DOHH2 (cell line): Measurements from ENCODE around the gene PKD2L2.
"Not testable (repeated sequence)": the region's sequence is repeated elsewhere in the genome, so short reads cannot be mapped to it uniquely, and the experiment has no call there.

ENCODE experiments used
- H3F3A ChIP-seq: fragments of 200-600 bp; sonication (generic), shearing (Covaris generic); 2 replicates; pipeline ENCODE4 v1.6.0; 2016; ENCODE audit warnings: antibody characterized with exemption, mild to moderate bottlenecking; ENCODE audit not compliant: control insufficient read depth, insufficient read depth
- H3K27ac ChIP-seq: fragments of 200-600 bp; sonication (generic); 2 replicates; pipeline ENCODE4 v1.5.1; 2014; ENCODE audit warnings: low read depth, mild to moderate bottlenecking, low read length, moderate library complexity
- H3K27me3 ChIP-seq: fragments of 200-600 bp; sonication (generic); 2 replicates; pipeline ENCODE4 v1.6.1; 2014; ENCODE audit warnings: mild to moderate bottlenecking, low read length, mixed read lengths; ENCODE audit not compliant: control insufficient read depth
- H3K36me3 ChIP-seq: fragments of 200-600 bp; sonication (generic); 2 replicates; pipeline ENCODE4 v1.6.1; 2014; ENCODE audit warnings: mild to moderate bottlenecking, low read length, moderate library complexity, mixed read lengths; ENCODE audit not compliant: control insufficient read depth
- H3K4me1 ChIP-seq: fragments of 200-600 bp; sonication (generic); 2 replicates; pipeline ENCODE4 v1.6.1; 2014; ENCODE audit warnings: mild to moderate bottlenecking, low read length, mixed read lengths; ENCODE audit not compliant: control insufficient read depth
- H3K4me2 ChIP-seq: fragments of 200-600 bp; sonication (generic); 2 replicates; pipeline ENCODE4 v1.6.0; 2014; ENCODE audit warnings: mild to moderate bottlenecking, low read length, moderate library complexity
- H3K4me3 ChIP-seq: fragments of 200-600 bp; sonication (generic); 2 replicates; pipeline ENCODE4 v1.5.1; 2014; ENCODE audit warnings: mild to moderate bottlenecking, low read length, mixed read lengths
- H3K79me2 ChIP-seq: fragments of 200-600 bp; sonication (generic); 2 replicates; pipeline ENCODE4 v1.6.1; 2014; ENCODE audit warnings: mild to moderate bottlenecking, low read length, mixed read lengths; ENCODE audit not compliant: control insufficient read depth
- H3K9me2 ChIP-seq: fragments of 200-600 bp; sonication (generic); replicated peaks from 2 replicates; pipeline ENCODE4 v1.6.1; 2014; ENCODE audit warnings: mild to moderate bottlenecking, low read length, mixed read lengths; ENCODE audit not compliant: control insufficient read depth
- H3K9me3 ChIP-seq: fragments of 200-600 bp; sonication (generic); 2 replicates; pipeline ENCODE4 v1.6.1; 2014; ENCODE audit warnings: antibody characterized with exemption, low read length, mixed read lengths; ENCODE audit not compliant: control insufficient read depth, insufficient read depth
- H4K20me1 ChIP-seq: fragments of 200-600 bp; sonication (generic); 2 replicates; pipeline ENCODE4 v1.6.0; 2014; ENCODE audit warnings: low read depth, mild to moderate bottlenecking, antibody characterized with exemption, low read length, moderate library complexity; ENCODE audit not compliant: control insufficient read depth, insufficient read depth
- EZH2phosphoT487 ChIP-seq: fragments of 200-600 bp; sonication (generic); IDR thresholded peaks from 2 replicates; pipeline ENCODE4 v1.6.1; 2017; ENCODE audit warnings: borderline replicate concordance, mild to moderate bottlenecking, antibody characterized with exemption, low read length, moderate library complexity, mixed read lengths
- TF ChIP-seq, protein P1 (sequence below): fragments of 200-600 bp; sonication (generic); IDR thresholded peaks from one replicate; pipeline ENCODE4 v1.5.1; 2014; ENCODE audit warnings: antibody characterized with exemption, mild to moderate bottlenecking, low read depth, low read length; ENCODE audit not compliant: poor library complexity, severe bottlenecking

The PKD2L2 gene

DNA sequence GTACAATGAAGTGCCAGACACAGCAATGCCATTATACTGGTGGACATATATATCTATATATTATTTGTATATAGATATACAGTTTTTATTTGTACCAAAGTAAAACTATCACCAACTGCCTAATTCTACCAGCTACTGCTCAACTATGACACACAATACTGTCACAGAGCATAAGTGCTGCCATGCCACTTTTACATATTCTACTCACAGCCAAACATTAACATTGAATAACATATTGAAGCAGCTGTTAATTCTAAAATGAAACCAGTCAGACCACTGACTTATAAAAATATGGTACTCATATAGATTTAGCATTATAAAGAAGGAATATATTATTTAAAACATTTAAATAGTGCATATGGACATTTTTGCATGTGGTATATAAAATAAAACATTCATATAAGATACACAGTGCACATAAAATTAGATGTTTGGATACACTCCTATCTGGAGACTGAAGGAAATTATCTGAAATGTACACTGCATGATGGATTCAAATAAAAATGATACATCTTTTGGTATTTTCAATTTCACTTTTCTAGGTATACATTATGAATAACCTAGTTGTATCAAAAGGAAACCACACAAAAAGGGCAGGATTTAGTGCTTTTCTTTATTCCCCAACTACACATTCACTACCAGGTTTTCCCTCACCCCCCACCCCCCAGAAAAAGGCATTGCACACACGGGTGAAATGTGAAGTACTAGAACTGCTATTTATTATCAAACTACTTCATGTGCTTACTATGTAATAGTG is 48.9 kb downstream of the PKD2L2 start:
- H3K9me3 ChIP-seq: no peaks in the 10 kb centered on the region

DNA sequence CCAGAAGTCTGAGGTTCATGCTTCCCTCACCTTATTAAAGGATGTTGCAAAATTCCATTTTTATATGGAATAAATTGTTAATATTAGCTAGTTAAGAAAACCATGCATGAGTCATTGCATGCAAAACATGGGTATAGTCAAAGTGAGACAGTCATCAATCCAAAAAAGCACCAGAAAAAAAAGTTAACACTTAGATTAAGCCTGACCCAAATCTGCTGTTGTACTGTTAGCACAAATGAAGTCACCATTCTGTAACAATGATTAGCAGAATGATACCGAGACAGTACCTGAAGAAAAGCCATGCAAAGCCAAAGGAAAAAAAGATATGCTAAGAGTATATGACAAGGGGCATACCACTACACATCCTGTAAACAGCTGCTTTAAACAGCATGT is 49.5 kb downstream of the PKD2L2 start:
- TF ChIP-seq, protein P1, sequence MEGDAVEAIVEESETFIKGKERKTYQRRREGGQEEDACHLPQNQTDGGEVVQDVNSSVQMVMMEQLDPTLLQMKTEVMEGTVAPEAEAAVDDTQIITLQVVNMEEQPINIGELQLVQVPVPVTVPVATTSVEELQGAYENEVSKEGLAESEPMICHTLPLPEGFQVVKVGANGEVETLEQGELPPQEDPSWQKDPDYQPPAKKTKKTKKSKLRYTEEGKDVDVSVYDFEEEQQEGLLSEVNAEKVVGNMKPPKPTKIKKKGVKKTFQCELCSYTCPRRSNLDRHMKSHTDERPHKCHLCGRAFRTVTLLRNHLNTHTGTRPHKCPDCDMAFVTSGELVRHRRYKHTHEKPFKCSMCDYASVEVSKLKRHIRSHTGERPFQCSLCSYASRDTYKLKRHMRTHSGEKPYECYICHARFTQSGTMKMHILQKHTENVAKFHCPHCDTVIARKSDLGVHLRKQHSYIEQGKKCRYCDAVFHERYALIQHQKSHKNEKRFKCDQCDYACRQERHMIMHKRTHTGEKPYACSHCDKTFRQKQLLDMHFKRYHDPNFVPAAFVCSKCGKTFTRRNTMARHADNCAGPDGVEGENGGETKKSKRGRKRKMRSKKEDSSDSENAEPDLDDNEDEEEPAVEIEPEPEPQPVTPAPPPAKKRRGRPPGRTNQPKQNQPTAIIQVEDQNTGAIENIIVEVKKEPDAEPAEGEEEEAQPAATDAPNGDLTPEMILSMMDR: no peak
- TF ChIP-seq EZH2phosphoT487: no peak
- Histone ChIP-seq H4K20me1 (no peaks in the 10 kb centered on the region; the same call in 1 of the 2 replicates), H3K36me3 (peaks cover 61% of the 10 kb centered on the region), H3K4me3 (no peak overlapping the region), H3K9me3 (no peaks in the 10 kb centered on the region), H3K27ac (no peak overlapping the region), H3K4me2 (no peak overlapping the region), H3K27me3 (no peaks in the 10 kb centered on the region), H3K79me2 (no peaks in the 10 kb centered on the region), H3K9me2 (no peaks in the 10 kb centered on the region), H3K4me1 (peaks cover 16% of the 10 kb centered on the region), H3F3A (no peaks in the 10 kb centered on the region)

More for the DNA sequence above, 48.9 kb downstream of the PKD2L2 start:
- Histone ChIP-seq H3K4me3 (no peak overlapping the region), H3K4me1 (peaks cover 16% of the 10 kb centered on the region), H3K4me2 (no peak overlapping the region), H3K27me3 (no peaks in the 10 kb centered on the region), H4K20me1 (no peaks in the 10 kb centered on the region; the same call in 1 of the 2 replicates), H3K79me2 (no peaks in the 10 kb centered on the region), H3K9me2 (no peaks in the 10 kb centered on the region), H3K27ac (no peak overlapping the region), H3F3A (no peaks in the 10 kb centered on the region), H3K36me3 (peaks cover 57% of the 10 kb centered on the region)
- TF ChIP-seq, protein P1: no peak
- TF ChIP-seq EZH2phosphoT487: no peak

DNA sequence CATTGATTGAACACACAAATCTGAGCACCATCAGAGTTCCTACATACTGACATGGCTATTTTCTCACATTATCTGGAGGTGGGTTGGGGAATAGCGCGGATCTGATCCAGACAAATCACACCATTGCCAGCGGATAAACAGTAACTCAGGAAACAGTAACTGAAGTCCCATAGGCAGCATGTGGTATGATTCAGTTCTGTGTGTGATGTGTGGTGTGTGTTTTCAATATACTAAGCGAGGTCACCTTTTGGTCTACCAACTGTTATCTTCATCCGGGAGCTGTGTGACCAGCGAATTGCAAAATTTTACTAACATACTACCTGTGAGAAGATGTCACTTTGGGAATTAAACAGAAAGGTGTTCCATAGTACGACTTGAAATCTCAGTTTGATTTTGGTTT is 50.1 kb downstream of the PKD2L2 start:
- Histone ChIP-seq H3K4me2 (no peak overlapping the region), H3K27me3 (no peaks in the 10 kb centered on the region), H3K9me2 (no peaks in the 10 kb centered on the region), H3K4me3 (no peak overlapping the region), H3K36me3 (peaks cover 66% of the 10 kb centered on the region), H4K20me1 (no peaks in the 10 kb centered on the region; the same call in 1 of the 2 replicates), H3K9me3 (no peaks in the 10 kb centered on the region), H3K27ac (no peak overlapping the region), H3K4me1 (peaks cover 16% of the 10 kb centered on the region), H3F3A (no peaks in the 10 kb centered on the region), H3K79me2 (no peaks in the 10 kb centered on the region)
- TF ChIP-seq EZH2phosphoT487: no peak
- TF ChIP-seq, protein P1: no peak

DNA sequence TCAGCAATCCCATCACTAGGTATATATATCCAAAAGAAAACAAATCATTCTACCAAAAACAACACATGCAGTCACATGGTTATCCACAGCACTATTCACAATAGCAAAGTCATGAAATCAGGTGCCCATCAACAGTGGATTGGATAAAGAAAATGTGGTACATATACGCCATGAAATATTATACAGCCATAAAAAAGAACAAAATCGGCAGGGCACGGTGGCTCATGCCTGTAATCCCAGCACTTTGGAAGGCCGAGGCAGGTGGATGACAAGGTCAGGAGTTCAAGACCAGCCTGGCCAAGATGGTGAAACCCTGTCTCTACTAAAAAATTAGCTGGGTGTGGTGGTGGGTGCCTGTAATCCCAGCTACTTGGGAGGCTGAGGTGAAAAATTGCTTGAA is 55.0 kb downstream of the PKD2L2 start:
- H4K20me1 ChIP-seq, H3K27ac ChIP-seq, H3K9me2 ChIP-seq, H3K79me2 ChIP-seq, H3K4me1 ChIP-seq, H3F3A ChIP-seq, H3K9me3 ChIP-seq, H3K4me3 ChIP-seq, H3K4me2 ChIP-seq, H3K27me3 ChIP-seq: not testable (repeated sequence)
- H3K36me3 ChIP-seq: peaks cover 93% of the 10 kb centered on the region
